Measurements from ENCODE around the gene SYNDIG1.

GRCh38 chr20:24584538-24585356, 115.3 kb downstream of the SYNDIG1 start:
- no peak for TF ChIP-seq NFRKB (IDR thresholded peaks at IDR 0.05)
- TF ChIP-seq SP1 (IDR thresholded peaks at IDR 0.05): no peak
- no peak for TF ChIP-seq ELF4 (IDR thresholded peaks at IDR 0.05)
- no peak for TF ChIP-seq ARNT (IDR thresholded peaks at IDR 0.05)
- no peak for TF ChIP-seq SUZ12 (IDR thresholded peaks at IDR 0.05)
- no peak for TF ChIP-seq BHLHE40 (IDR thresholded peaks at IDR 0.05; ENCODE audit: borderline replicate concordance)
- TF ChIP-seq FOXK2 (IDR thresholded peaks at IDR 0.05): no peak
- TF ChIP-seq PKNOX1 (IDR thresholded peaks at IDR 0.05): no peak
- no peak for TF ChIP-seq L3MBTL2 (conservative IDR thresholded peaks at IDR 0.05)
- TF ChIP-seq TARDBP (IDR thresholded peaks at IDR 0.05): no peak
- no peak for TF ChIP-seq HDGF (IDR thresholded peaks at IDR 0.05; ENCODE audit: borderline replicate concordance)
- TF ChIP-seq FOXA1 (IDR thresholded peaks at IDR 0.05): no peak
- no peak for TF ChIP-seq FOXM1 (IDR thresholded peaks at IDR 0.05; ENCODE audit: borderline replicate concordance)
- no peak for TF ChIP-seq CTBP1 (IDR thresholded peaks at IDR 0.05; ENCODE audit: borderline replicate concordance)
